K562 (cell line): ENCODE measurements around the gene LRFN3. TPM values are rescaled to one million over a fixed set of nuclear protein-coding genes. Genes with fewer than 3 reads are reported as not detected.
A peak's percentile ranks its signal among the peaks of the same experiment; 100 is the strongest.

Source experiments
- CBX2 ChIP-seq: fragments of 200-600 bp; sonication (generic); IDR thresholded peaks from one replicate; pipeline ENCODE4 v1.6.1; 2012; ENCODE audit warnings: mild to moderate bottlenecking, low read length, inconsistent platforms; ENCODE audit not compliant: insufficient read depth, poor library complexity, severe bottlenecking
- CTBP1 ChIP-seq: fragments of 450-650 bp; IDR thresholded peaks from 2 replicates; pipeline ENCODE4 v1.6.1; 2016; ENCODE audit warnings: borderline replicate concordance
- CXXC5 ChIP-seq: fragments of 250-450 bp; sonication (Bioruptor Pico); IDR thresholded peaks from 2 replicates; pipeline ENCODE4 v1.8.0; 2022; ENCODE audit warnings: inconsistent platforms, mild to moderate bottlenecking, moderate library complexity
- ELF1 ChIP-seq: fragments of 200-800 bp; sonication (Bioruptor generic); IDR thresholded peaks from 2 replicates; pipeline ENCODE4 v1.6.1; 2016; ENCODE audit warnings: missing genetic modification characterization, missing compliant biosample characterization
- GABPB1 ChIP-seq: sonication (generic); formaldehyde crosslinking; IDR thresholded peaks from 2 replicates; pipeline ENCODE4 v1.8.0; 2022; ENCODE audit warnings: mild to moderate bottlenecking, missing genetic modification reagents
- KLF1 ChIP-seq: fragments of 450-650 bp; IDR thresholded peaks from 2 replicates; pipeline ENCODE4 v1.6.1; 2016; ENCODE audit warnings: missing genetic modification characterization, missing compliant biosample characterization
- MTA3 ChIP-seq: fragments of 450-650 bp; formaldehyde crosslinking; IDR thresholded peaks from 2 replicates; pipeline ENCODE4 v1.6.1; 2017; ENCODE audit warnings: mild to moderate bottlenecking, borderline replicate concordance
- NEUROD1 ChIP-seq: fragments of 150-350 bp; IDR thresholded peaks from 2 replicates; pipeline ENCODE4 v1.6.1; 2014; ENCODE audit warnings: borderline replicate concordance, low read length, low read depth; ENCODE audit not compliant: partially characterized antibody
- NR2C2 ChIP-seq, 2 experiments: fragments of 200-800 bp in 1 of 2; sonication (Bioruptor generic) in 1 of 2; sonication (generic) in 1 of 2; formaldehyde crosslinking in 1 of 2; IDR thresholded peaks; 2 replicates each; pipeline versions ENCODE4 v1.6.1 to v1.8.0; 2016 to 2022; ENCODE audit warnings: mild to moderate bottlenecking in 1 of 2, missing compliant biosample characterization in 1 of 2, missing genetic modification characterization in 1 of 2, missing genetic modification reagents in 1 of 2
- POU5F1 ChIP-seq: fragments of 150-350 bp; IDR thresholded peaks from 2 replicates; pipeline ENCODE4 v1.6.1; 2014; ENCODE audit warnings: borderline replicate concordance, low read length, low read depth, mild to moderate bottlenecking; ENCODE audit not compliant: partially characterized antibody
- RAD51 ChIP-seq: fragments of 450-650 bp; IDR thresholded peaks from 2 replicates; pipeline ENCODE4 v1.7.1; 2016; ENCODE audit warnings: low read depth, mild to moderate bottlenecking, borderline replicate concordance
- RB1 ChIP-seq: fragments of 450-650 bp; IDR thresholded peaks from 2 replicates; pipeline ENCODE4 v1.6.1; 2017; ENCODE audit warnings: low read depth, mild to moderate bottlenecking
- TARDBP ChIP-seq: fragments of 450-650 bp; IDR thresholded peaks from 2 replicates; pipeline ENCODE4 v1.6.1; 2016
- TEAD1 ChIP-seq, 2 experiments: fragments of 450-650 bp in 1 of 2; sonication (generic) in 1 of 2; formaldehyde crosslinking; IDR thresholded peaks; 2 replicates each; pipeline versions ENCODE4 v1.4.0 to v1.8.0; 2020 to 2022; ENCODE audit warnings: mild to moderate bottlenecking in 2 of 2, missing genetic modification reagents in 1 of 2
- ZNF239 ChIP-seq: fragments of 250-450 bp; sonication (Bioruptor Pico); IDR thresholded peaks from 2 replicates; pipeline ENCODE4 v1.4.0; 2020; ENCODE audit warnings: mild to moderate bottlenecking
- ZNF384 ChIP-seq: IDR thresholded peaks from 2 replicates; pipeline ENCODE4 v1.6.1; 2012; ENCODE audit warnings: low read depth, low read length, improper control_type of control experiment
- ZSCAN29 ChIP-seq: fragments of 450-650 bp; IDR thresholded peaks from 2 replicates; pipeline ENCODE4 v1.6.1; 2017
- polyA plus RNA-seq, 8 experiments: library from polyadenylated mRNA; depleted of rRNA in 4 of 8; stranded (reverse) in 5 of 8; unstranded in 3 of 8; fragments of >200 nt; fragmentation: Nextera tagmentation in 2 of 8; fragmentation: Illumina TruSeq in 1 of 8; extraction: Ambion mirVana in 2 of 8; extraction: Trizol in 1 of 8; gene quantifications; 2 replicates each; pipeline versions ENCODE4 v1.2.1 to v1.2.3, GENCODE V29; 2011 to 2014; ENCODE audit warnings: inconsistent platforms in 1 of 8, missing spikeins in 1 of 8
- total RNA-seq, 7 experiments: library from RNA; depleted of rRNA in 6 of 7; stranded (reverse); fragments of >200 nt in 6 of 7; fragmentation: Illumina TruSeq in 2 of 7; extraction: Trizol in 2 of 7; gene quantifications; 2 replicates each; pipeline versions ENCODE4 v1.2.1 to v1.2.3, GENCODE V29; 2011 to 2021; ENCODE audit warnings: low replicate concordance in 1 of 7
- TF ChIP-seq, protein P1 (sequence below): fragments of 250-450 bp; sonication (Bioruptor Pico); IDR thresholded peaks from 2 replicates; pipeline ENCODE4 v1.5.0; 2020; ENCODE audit warnings: mild to moderate bottlenecking
- TF ChIP-seq, protein P2 (sequence below), 2 experiments: fragments of 450-650 bp; formaldehyde crosslinking in 1 of 2; IDR thresholded peaks; 2 replicates each; pipeline versions ENCODE4 v1.4.0 to v1.6.1; 2014 to 2020; ENCODE audit warnings: mild to moderate bottlenecking in 2 of 2, borderline replicate concordance in 1 of 2, low read depth in 1 of 2

Gene LRFN3
- total and polyA plus RNA-seq, 9 of the 15 experiments (the other 6 are each of a cell fraction or from before 2014, with no cell fraction given) = 0.03 to 0.12 (median 0.11) TPM; not detected in 6

DNA sequence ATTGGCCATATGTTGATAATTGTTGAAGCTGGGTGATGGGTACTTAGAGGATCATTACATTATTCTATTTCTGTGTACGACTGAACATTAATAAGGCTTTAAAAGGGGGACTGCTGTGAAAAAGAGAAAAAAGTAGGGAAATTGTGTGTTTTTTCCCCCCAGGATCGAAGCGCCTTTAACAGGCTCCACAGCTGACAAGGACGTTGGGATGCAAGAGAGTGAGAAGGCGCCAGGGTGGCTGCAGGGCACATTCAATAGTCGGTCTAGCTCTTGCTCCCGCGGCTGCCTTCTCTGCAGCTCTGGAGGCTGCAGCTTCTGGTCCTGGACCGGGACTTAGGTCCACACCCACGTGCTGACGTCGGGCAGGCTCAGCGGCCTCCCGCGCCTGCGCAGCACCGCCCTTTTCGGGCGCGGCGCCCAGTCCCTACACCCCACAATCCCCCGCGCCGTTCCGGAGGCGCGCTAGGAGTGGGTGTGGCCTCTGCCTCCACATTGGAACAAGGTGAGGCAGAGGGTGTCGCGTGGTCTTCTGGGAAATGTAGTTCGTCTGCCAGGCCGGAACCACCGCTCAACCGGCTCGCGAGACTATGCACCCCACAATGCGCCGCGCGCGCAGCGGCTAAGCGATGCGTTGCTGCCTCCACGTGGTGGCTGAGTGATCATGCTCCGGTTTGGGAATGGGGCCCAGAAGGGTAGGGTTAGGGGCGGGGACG, 4.9 kb upstream of the LRFN3 start (continued):
- peak; percentile 70 for TF ChIP-seq NEUROD1
- TF ChIP-seq ZNF239 (CRISPR knock-in tag) = no peak
- TF ChIP-seq ZSCAN29 = no peak
- peak; percentile 82 for TF ChIP-seq RB1
- TF ChIP-seq, protein P1, sequence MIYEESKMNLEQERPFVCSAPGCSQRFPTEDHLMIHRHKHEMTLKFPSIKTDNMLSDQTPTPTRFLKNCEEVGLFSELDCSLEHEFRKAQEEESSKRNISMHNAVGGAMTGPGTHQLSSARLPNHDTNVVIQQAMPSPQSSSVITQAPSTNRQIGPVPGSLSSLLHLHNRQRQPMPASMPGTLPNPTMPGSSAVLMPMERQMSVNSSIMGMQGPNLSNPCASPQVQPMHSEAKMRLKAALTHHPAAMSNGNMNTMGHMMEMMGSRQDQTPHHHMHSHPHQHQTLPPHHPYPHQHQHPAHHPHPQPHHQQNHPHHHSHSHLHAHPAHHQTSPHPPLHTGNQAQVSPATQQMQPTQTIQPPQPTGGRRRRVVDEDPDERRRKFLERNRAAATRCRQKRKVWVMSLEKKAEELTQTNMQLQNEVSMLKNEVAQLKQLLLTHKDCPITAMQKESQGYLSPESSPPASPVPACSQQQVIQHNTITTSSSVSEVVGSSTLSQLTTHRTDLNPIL (CRISPR knock-in tag) = no peak
- peak; percentile 94 for TF ChIP-seq ELF1 (tag)
- peak; percentile 96 for TF ChIP-seq KLF1 (tag)
- peak; percentile 60; the same call in 1 of the 2 replicates for TF ChIP-seq MTA3
- TF ChIP-seq RAD51 = peak; percentile 39; the same call in 1 of the 2 replicates
- no peak; the same call in 1 of the 2 replicates for TF ChIP-seq NR2C2 (CRISPR knock-in tag; IDR thresholded peaks at IDR 0.05)
- TF ChIP-seq NR2C2 (tag; IDR thresholded peaks at IDR 0.05) = peak; percentile 91
- TF ChIP-seq CXXC5 (CRISPR knock-in tag) = peak; percentile 74
- TF ChIP-seq GABPB1 (CRISPR knock-in tag) = peak; percentile 92
- TF ChIP-seq, protein P2, sequence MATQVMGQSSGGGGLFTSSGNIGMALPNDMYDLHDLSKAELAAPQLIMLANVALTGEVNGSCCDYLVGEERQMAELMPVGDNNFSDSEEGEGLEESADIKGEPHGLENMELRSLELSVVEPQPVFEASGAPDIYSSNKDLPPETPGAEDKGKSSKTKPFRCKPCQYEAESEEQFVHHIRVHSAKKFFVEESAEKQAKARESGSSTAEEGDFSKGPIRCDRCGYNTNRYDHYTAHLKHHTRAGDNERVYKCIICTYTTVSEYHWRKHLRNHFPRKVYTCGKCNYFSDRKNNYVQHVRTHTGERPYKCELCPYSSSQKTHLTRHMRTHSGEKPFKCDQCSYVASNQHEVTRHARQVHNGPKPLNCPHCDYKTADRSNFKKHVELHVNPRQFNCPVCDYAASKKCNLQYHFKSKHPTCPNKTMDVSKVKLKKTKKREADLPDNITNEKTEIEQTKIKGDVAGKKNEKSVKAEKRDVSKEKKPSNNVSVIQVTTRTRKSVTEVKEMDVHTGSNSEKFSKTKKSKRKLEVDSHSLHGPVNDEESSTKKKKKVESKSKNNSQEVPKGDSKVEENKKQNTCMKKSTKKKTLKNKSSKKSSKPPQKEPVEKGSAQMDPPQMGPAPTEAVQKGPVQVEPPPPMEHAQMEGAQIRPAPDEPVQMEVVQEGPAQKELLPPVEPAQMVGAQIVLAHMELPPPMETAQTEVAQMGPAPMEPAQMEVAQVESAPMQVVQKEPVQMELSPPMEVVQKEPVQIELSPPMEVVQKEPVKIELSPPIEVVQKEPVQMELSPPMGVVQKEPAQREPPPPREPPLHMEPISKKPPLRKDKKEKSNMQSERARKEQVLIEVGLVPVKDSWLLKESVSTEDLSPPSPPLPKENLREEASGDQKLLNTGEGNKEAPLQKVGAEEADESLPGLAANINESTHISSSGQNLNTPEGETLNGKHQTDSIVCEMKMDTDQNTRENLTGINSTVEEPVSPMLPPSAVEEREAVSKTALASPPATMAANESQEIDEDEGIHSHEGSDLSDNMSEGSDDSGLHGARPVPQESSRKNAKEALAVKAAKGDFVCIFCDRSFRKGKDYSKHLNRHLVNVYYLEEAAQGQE (IDR thresholded peaks at IDR 0.05; ENCODE audit: borderline replicate concordance) = peak; percentile 96
- TF ChIP-seq, protein P2 (CRISPR knock-in tag; IDR thresholded peaks at IDR 0.05; ENCODE audit: low read depth) = no peak; the same call in 1 of the 2 replicates
- no peak for TF ChIP-seq ZNF384
- TF ChIP-seq TEAD1 (CRISPR knock-in tag; IDR thresholded peaks at IDR 0.05) = 0 out of 4 replicates have a peak, but pooled peaks of 1 of the 2 experiments have one; percentile 28
- TF ChIP-seq POU5F1 = peak; percentile 41
- no peak for TF ChIP-seq CBX2
- peak; percentile 81 for TF ChIP-seq CTBP1
- 0 out of 2 replicates have a peak, but pooled peaks have one; percentile 47 for TF ChIP-seq TARDBP
